ENCODE results near the gene KCNAB1. TPM values are rescaled to one million over a fixed set of nuclear protein-coding genes. Genes with fewer than 3 reads are reported as not detected.
"Not testable (repeated sequence)": the region's sequence is repeated elsewhere in the genome, so short reads cannot be mapped to it uniquely, and the experiment has no call there.

The KCNAB1 gene
- total RNA-seq, 1 donor from 2014 or later, result not detected

DNA sequence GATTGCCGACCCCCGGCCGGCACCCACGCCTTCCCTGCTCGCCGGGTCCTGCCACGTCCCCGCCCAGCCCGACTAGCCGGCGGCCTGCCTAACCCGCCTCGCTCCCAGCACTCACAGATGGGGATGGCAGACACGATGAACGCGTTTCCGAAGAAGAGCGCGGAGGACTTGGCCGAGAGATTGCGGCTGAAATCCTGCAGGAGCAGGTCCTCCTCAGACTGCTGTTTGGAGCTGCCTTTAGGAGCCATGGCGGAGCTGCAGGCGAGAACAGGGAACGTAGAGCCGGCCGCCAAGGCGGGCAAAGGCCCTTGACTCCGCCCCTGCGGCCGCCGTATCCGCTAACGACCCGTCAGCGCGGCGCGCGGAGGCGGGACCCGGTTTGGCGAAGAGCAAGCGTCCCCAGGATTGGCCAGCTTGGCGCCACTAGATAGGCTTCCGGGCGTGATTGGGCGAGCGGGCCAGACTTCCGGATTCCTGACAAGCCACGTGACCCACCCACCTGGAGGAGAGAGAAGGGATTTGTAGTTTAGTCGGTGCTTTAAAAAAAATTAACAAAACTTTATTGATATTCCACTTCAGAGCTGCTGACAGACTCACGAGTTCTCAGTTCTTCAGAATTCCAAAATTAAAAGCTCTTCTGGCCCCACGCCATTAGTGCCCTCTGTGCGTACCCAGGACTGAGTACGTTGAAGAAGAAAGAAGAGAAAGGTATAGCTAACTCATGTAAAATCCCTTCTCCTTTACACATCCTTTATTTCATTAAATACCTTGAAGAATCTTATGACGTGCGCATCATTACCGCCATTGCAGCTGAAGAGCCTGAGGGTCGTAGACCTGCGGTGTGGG, 434.7 kb downstream of the KCNAB1 start, which contains the start of gene SSR3:
SSR3 (minus strand) TSS at position 276 of the 846 bp plus-strand sequence; CDS start at position 248, 28 bp downstream.
- intact Hi-C loops (cut with micrococcal nuclease), result loop anchor here (1.0 to 10.0 kb wide), 12 partner anchors 31 to 680 kb away; partner anchors contain the start of genes CCNL1, GMPS and TIPARP

DNA sequence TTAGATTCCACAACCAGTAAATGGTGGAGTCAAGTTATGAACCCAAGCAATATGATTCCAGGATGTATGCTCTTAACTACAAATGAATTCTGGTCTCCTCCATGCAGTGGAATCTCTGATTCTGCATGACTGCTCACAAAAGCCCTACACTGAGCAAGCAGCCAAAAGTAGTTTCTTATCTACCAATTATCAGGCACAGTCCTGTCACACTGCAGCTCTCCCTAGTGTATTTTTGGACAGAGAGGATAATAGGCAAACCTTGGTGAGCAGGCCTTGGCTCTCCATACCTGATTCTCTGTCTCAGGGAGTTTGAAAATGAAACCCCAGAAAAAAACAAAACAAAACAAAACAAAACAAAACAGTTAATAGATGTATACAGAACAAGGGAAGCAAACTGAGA, 438.0 kb downstream of the KCNAB1 start:
- intact Hi-C loops (cut with micrococcal nuclease), result loop anchor here (10.0 kb wide), 1 partner anchor 684 kb away; the partner anchor contains the start of gene GMPS

DNA sequence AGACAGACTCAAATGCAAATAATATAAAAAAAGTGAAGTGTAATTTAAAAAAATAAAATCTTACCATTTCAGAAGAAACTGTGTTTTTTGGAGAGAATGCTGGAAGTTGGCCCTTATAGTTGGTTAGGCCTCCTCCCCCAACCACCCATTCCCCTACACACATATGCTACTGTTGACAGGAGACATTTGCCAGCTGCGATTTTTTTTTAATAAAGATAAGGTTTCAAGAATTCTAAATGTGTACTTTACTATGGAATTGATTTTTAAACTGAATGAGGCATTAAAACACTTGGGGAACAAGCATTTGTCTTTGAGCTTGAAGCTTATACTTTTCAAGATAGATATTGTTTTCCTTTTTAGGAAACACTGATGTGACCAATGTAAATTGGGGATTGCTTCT, 438.9 kb downstream of the KCNAB1 start:
- intact Hi-C loops (cut with micrococcal nuclease), result loop anchor here (10.0 kb wide), 1 partner anchor 685 kb away; the partner anchor contains the start of gene GMPS

DNA sequence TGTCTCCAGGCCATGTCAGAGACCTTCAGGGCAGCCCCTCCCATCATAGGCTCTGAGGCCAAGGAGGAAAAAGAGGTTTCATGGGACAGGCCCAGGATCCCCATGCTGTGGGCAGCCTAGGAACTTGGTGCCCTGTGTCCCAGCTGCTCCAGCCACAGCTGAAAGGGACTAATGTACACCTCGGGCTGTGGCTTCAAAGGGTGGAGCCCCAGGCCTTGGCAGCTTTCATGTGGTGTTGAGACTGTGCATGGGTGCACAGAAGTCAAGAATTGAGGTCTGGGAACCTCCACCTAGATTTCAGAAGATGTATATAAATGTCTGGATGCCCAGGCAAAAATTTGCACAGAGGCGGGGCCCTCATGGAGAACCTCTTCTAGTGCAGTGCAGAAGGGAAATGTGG, 441.2 kb downstream of the KCNAB1 start:
- intact Hi-C loops (cut with micrococcal nuclease), result no loop called here

DNA sequence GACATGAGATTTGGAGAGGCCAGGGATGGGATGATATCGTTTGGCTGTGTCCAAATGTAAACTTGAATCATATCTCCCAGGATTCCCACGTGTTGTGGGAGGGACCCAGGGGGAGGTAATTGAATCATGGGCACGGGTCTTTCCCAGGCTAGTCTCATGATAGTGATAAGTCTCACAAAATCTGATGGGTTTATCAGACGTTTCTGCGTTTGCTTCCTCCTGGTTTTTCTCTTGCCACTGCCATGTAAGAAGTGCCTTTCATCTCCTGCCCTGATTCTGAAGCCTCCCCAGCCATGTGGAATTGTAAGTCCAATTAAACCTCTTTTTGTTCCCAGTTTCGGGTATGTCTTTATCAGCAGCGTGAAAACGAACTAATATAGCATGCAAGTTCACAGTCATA, 442.1 kb downstream of the KCNAB1 start:
- intact Hi-C loops (cut with micrococcal nuclease), result not testable (repeated sequence)

DNA sequence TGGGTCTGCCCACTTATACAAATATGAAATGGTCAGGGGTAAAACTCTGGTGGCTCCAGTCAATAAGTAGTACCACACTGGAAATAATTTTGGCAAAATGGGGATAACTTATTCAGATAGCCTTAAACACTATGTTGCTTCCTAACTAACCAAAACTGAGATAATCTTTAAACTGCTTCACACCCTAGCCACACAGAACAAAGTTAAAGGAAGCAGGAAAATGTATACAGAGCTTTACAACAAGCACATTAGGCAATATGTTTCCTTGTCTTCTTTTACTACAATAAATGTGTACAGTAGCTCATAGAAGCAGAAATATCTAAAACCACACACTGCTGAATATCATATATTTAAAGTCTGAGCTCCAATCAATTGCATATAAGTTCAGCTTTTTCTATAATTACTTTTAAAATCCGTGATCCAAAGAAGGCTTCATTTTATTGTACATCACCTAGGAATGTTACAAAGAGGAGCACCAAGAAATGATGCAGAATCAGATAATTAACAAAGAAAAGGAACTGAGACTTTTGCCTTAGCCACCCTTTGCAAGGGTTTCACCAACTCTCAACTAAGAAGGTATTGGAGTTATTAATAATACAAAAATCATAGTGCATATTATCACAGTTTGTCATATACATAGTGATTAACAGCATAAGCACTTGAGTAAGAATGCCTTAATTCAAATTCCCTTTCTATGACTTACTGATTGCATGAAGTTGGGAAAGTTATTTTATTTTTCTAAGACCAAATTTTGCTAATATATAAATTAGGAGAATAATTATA, 443.7 kb downstream of the KCNAB1 start:
- intact Hi-C loops (cut with micrococcal nuclease), result no loop called here

DNA sequence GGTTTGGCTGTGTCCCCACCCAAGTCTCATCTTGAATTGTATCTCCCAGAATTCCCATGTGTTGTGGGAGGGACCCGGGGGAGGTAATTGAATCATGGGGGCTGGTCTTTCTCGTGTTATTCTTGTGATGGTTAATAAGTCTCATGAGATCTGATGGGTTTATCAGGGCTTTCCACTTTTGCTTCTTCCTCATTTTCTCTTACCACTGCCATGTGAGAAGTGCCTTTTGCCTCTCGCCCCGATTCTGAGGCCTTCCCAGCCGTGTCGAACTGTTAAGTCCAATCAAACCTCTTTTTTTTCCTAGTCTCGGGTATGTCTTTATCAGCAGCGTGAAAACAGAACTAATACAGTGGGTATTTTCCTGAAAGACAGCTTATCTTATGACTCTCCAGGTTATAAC, 448.6 kb downstream of the KCNAB1 start:
- intact Hi-C loops (cut with micrococcal nuclease), result not testable (repeated sequence)

DNA sequence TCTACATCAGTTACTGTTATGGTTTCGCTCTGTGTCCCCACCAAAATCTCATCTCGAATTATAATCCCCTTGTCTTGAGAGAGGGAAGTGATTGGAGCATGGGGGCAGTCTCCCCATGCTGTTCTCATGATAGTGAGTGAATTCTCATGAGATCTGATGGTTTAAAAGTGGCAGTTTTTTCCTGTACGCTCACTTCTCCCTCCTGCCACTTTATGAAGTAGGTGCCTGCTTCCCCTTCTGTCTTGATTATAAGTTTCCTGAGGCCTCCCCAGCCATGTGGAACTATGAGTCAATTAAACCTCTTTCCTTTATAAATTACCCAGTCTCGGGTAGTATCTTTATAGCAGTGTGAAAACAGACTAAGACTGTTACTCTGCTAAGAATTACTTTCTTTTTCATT, 449.5 kb downstream of the KCNAB1 start:
- intact Hi-C loops (cut with micrococcal nuclease), result not testable (repeated sequence)

DNA sequence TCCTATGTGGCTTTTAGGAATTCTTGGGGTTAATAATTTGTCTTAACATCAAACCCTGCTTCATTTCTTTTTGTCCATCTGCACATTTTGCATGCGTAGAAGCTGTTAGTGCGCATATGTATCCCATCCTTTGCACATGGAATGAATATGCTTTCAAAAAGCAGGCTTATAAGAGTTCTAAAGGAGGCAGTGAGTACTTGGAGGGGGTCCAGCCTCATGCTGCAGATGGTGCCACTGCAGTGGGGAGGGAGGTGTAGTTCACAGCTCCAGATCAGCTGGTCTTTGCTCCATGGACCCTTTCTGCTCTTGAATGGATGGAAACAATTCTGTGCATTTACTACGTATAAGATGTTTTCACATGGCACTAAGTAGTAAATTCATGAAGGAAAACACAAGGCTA, 455.3 kb downstream of the KCNAB1 start:
- intact Hi-C loops (cut with micrococcal nuclease), result no loop called here

DNA sequence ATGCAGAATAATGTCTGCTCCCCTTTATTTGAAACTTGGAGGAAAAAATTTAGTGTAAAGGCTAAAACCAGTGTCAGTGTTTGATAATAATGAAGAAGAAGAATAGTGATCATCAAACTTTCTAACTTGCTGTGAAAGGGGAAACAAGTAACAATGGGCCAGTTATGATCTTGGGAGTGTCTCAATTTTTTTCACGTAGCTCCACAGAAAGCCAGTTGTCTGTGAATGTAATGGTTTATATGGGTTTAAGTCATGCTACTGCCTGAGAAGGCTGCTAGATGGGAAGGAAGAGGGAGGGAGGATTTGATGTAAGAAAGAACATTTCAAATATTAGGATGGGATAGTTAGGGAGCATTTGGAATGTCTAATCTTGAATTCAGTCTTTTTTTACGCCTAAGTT, 455.7 kb downstream of the KCNAB1 start:
- intact Hi-C loops (cut with micrococcal nuclease), result no loop called here

DNA sequence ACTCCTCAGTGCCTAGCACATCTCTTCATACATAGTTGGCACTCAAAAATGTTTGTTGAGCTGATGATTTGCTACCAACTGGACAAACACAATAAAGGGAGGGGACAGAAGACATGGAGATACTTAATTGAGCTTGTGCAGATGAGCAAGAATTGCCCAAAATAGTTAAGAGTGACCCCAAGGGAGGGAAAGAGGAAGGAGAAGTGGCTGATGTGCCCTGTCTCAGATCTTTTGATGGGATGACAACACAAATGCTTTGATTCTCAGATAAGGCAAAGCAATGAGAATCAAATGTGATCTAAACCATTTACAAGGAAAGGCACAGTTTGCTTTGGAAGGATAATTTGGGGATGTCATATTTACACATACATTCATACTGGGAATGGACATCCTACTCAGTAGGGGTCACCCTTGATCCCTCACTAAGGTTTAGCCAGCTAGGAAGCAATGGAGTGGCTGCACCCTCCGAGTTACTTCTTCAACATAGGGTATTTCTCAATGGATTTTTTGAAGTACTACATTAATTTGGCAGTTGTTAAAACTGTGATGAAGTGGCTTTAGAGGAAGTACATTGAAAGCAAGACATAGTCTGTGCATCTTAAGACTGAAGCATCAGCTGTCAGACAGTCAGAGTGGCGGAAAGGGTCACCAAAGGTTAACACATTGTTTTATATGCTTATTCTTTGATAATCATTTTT, 456.4 kb downstream of the KCNAB1 start:
- intact Hi-C loops (cut with micrococcal nuclease), result no loop called here

DNA sequence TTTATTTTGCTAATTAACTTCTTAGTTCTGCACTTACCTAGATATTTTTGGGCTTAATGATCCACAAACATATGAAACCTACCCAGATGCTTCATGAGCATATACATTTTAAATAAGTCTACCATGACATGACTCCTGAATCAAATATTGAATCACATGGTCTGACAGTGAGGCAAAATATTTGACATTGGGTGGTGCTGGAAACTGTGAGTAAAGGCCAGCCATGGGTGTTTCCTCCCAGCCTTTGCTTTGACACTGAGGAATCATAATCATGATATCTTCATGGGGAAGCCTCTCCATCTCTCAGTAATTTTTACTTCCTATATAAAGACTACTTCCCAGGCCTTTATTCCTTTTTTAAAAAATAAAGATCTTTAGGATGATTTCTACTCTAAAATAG, 457.4 kb downstream of the KCNAB1 start:
- intact Hi-C loops (cut with micrococcal nuclease), result no loop called here

DNA sequence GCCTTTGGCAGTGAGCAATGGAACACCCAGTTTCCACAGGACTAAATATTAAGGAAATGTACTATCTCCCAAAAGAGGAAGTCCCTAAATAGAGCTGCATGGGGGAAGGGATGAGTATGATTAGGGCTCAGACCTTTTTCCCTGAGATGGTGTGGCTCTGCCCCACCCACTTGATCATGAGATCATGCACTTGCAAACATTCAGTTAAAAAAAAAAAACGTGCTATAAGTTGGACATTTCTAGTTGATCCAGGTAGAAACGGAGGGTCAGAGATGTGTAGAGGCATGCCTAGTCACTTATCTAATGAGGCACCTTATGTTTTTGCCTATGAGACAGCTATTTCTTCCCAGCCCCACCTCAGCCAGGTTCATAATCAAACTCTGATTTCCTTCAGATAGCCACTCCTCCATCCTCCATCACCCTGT, 459.1 kb downstream of the KCNAB1 start:
- intact Hi-C loops (cut with micrococcal nuclease), result no loop called here

DNA sequence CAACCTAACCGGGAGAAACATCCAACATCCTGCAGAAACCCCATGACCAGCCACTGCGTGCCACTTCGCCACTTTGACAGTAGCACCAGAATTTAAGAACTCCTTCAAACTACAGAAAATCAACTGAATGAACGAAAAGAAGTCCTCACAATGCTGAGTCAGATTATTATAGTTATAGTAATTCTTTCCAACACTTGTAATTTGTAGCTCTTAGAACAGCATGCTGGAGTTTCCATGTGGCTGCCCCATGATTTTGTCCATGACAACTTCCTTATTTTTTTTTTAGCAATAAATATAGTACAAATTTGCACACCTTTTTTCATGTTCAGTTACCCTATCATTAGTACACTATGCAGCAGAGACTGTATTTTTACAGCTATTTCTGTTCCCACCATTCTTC, 460.7 kb downstream of the KCNAB1 start:
- intact Hi-C loops (cut with micrococcal nuclease), result no loop called here

DNA sequence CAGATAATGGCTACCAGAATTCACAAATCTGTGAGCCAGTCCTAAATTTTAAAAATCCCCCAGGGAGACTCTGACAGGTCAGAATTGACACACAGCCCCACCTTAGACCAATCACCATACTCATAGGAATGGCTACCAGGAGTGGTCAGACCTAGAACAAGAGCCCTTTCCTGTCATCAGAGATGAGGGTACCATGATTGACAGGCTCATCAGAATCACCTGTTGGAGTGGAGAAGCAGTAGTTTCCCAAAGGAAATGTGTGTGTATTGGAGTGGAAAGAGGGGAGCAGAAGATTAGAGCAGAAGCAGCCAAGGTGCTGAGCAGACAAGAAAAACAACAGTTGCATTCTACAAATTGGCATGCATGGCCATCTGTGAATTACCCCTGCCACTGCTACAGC, 461.6 kb downstream of the KCNAB1 start:
- intact Hi-C loops (cut with micrococcal nuclease), result no loop called here

DNA sequence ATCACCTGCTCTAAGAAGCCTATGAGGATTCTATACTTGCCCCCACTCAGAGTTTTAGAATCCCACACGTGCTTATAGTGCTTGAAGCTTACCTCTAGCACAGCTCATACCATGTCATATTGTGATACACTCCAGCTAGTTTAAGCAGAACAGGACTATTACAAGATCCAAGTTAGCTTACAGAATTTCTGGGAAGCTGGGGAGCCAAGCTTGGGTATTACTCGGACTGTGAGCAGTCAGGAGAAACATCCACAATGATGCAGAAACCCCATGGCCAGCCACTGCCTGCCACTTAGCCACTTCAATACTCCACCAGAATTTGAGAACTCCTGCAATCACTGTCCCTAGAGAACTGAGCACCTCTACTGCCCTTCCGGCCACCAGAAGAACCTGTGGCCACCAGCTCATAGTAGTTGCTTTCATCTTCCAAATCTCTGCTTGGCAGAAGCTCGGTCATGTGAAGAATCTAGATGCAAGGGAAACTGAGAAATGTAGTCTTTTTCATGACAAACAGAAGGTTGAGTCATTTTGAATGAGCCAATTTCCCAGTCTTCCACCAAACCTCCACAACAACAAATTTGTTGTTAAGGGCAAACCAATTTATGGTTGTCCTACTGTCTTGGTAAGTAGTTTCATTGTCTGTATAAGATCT, 462.3 kb downstream of the KCNAB1 start:
- intact Hi-C loops (cut with micrococcal nuclease), result no loop called here

DNA sequence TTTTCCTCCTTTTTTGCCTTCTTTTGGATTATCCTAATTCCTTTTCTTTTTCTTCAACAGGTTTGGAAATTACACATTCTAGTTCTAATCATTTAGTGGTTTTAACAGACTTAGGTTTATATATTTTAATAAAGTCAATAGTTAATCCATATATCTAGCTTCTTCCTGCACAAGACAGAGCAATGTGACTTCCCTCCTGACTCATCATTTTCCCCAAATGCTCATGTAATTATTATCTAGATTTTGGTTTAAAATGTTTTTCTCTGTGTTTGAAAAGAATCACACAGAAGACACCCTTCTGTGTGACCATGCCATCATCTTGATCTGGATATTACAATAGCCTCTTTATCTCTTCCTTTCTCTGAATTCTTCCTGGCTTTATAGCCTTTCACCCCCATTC, 463.1 kb downstream of the KCNAB1 start:
- intact Hi-C loops (cut with micrococcal nuclease), result no loop called here

DNA sequence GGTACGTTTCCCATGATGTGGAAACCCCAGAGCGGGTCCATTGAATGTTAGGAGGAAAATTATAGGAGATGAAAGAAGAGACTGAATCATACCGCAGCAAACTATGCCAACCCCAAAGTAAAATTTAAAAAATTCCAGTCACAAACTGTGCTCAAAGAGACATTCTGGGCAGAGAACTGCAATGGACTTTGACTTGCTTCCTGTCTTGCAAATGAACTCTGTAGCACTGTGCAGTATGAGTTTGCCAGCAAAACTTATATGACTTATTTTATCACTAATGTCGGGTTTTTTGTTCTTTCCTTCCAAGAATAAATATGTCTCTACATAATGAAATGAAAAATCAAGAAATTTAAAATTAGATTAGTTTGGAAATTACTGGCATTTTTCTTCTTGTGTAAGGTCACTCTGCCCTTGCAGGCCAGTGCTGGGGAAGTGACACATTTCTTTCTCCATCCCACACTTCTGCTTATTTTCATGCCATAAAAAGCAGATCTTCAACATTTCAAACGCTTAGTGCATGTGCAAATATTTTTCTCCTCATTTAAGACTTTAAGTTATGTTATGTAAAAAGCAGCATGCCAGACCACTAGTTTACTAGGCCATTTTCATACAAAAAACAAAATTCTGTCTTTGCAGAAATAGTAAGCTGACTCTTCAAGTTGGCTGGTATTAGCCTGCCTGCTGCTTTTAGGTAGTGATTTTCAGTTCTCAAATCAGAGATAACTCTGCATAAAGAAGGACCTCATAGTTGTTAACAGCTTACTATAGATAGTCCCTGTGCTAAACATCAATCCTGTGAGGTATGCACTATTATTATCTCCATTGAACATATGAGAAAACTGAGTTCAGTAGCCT, 466.8 kb downstream of the KCNAB1 start:
- intact Hi-C loops (cut with micrococcal nuclease), result no loop called here

DNA sequence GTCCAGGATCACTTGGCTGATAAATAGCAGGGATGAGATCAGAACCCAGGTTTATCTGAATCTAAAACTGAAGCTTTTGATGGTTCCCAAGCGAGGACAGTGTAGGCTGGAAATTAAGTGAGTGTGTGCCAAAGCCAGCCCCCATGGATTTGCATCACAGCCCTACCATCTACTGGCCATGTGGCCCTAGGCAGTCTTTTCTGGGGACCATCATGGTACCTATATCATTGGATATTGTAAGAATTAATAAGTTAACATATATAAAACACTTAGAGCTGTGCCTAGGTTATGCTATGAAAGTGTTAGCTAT, 467.3 kb downstream of the KCNAB1 start:
- intact Hi-C loops (cut with micrococcal nuclease), result no loop called here

All from T-helper 2 cell treated with Interferon-gamma antibody and Interleukin-4, amounts not matched to agents 100 ng/mL and 5 ng/mL, for 36 hours (primary cell).